ENCODE measurements around the gene STXBP6. TPM values are rescaled to one million over a fixed set of nuclear protein-coding genes. Genes with fewer than 3 reads are reported as not detected.

The STXBP6 gene
- polyA plus RNA-seq, 1 donor (not counting 4 experiments of a cell fraction or from before 2014, with no cell fraction given): 1.4 TPM

DNA sequence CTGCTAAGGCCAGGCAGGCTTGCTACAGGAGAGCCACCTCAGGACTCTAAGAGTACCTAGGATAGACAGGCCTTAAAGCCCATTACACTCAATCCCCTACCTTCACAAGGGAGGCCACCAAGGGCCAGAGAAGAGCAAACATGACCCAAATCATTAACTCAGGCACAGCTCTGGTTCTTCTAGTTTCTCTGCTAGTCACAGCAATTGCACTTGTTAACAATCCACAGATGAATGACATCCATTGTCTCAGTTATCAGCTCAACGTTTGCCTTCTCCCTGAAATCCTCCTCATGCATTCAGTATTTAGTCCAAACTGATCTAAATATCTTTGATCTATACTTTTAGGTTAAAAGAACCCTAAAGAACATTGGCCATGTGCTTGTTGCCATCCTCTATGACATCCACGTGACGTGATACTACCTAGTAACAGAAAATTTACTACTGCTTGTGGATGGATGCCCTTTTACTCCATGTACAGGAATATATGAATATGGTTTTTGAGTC, 164.5 kb downstream of the STXBP6 start:
- Histone ChIP-seq H3K79me2 (ENCODE audit: control insufficient read depth, insufficient read depth, low read length) (no peaks in the 10 kb centered on the region), H3K9me3 (ENCODE audit: control insufficient read depth, low read depth, low read length) (no peaks in the 10 kb centered on the region), H2AFZ (ENCODE audit: control insufficient read depth, low read length) (no peak overlapping the region), H3K4me2 (ENCODE audit: control insufficient read depth, extremely low read depth, insufficient read depth, low read depth, low read length) (no peak overlapping the region), H3K9ac (ENCODE audit: control insufficient read depth, extremely low read depth, insufficient read depth, low read length) (no peak overlapping the region), H3K27me3 (ENCODE audit: control insufficient read depth, extremely low read depth, insufficient read depth, low read length) (no peaks in the 10 kb centered on the region), H3K9me1 (ENCODE audit: control insufficient read depth, extremely low read depth, insufficient read depth, low read length) (no peaks in the 10 kb centered on the region), H3K4me1 (ENCODE audit: control insufficient read depth, extremely low read depth, insufficient read depth, low read length) (no peaks in the 10 kb centered on the region), H3K4me3 (ENCODE audit: control insufficient read depth in 2 of 3, extremely low read depth in 1 of 3, insufficient read depth in 2 of 3, low read depth in 1 of 3, low read length in 3 of 3) (no peak overlapping the region), H3K36me3 (ENCODE audit: control insufficient read depth in 2 of 2, extremely low read depth in 1 of 2, insufficient read depth in 2 of 2, low read length in 2 of 2) (no peaks in the 10 kb centered on the region), H4K20me1 (ENCODE audit: control insufficient read depth, extremely low read depth, insufficient read depth, low read length) (no peaks in the 10 kb centered on the region), H3K27ac (ENCODE audit: control insufficient read depth, insufficient read depth, low read length) (no peak overlapping the region)
- no peak for TF ChIP-seq EZH2 (IDR thresholded peaks at IDR 0.05; ENCODE audit: low read length)
- TF ChIP-seq, protein P1, sequence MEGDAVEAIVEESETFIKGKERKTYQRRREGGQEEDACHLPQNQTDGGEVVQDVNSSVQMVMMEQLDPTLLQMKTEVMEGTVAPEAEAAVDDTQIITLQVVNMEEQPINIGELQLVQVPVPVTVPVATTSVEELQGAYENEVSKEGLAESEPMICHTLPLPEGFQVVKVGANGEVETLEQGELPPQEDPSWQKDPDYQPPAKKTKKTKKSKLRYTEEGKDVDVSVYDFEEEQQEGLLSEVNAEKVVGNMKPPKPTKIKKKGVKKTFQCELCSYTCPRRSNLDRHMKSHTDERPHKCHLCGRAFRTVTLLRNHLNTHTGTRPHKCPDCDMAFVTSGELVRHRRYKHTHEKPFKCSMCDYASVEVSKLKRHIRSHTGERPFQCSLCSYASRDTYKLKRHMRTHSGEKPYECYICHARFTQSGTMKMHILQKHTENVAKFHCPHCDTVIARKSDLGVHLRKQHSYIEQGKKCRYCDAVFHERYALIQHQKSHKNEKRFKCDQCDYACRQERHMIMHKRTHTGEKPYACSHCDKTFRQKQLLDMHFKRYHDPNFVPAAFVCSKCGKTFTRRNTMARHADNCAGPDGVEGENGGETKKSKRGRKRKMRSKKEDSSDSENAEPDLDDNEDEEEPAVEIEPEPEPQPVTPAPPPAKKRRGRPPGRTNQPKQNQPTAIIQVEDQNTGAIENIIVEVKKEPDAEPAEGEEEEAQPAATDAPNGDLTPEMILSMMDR (optimal IDR thresholded peaks at IDR 0.05 in 1 of 3, IDR thresholded peaks at IDR 0.05 in 1 of 3, conservative IDR thresholded peaks at IDR 0.05 in 1 of 3; ENCODE audit: extremely low read depth in 1 of 3, insufficient read depth in 2 of 3, low read length in 3 of 3): no peak
- FAIRE-seq (no peak), DNase-seq (ENCODE audit: low read depth, low spot score) (no peak)
- dilution Hi-C loops (cut with MboI; ENCODE audit: extremely low pct_ligation_motif_present, low sequenced_read_pairs): no loop called here

DNA sequence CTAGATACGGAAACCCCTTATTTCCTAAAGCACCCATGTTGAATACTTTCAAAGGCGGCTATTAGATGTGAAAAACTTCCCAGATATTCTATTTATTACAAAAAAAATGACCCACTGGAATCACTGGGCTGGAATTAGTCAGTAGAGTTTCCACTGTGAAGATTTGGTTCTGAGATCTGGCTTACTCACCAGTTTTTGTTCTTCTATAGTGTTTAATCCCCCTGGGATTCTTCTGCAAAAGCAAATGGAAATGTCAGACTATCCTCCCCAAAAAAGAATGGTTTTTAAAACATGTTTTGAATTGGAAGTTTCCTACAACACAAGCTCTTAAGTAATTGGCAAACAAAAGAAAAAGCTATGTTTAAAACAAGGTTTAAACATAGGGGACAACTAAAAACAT, 166.4 kb downstream of the STXBP6 start:
- Histone ChIP-seq H4K20me1 (ENCODE audit: control insufficient read depth, extremely low read depth, insufficient read depth, low read length) (no peaks in the 10 kb centered on the region), H3K9me3 (ENCODE audit: control insufficient read depth, low read depth, low read length) (no peaks in the 10 kb centered on the region), H3K9ac (ENCODE audit: control insufficient read depth, extremely low read depth, insufficient read depth, low read length) (no peak overlapping the region), H3K4me3 (ENCODE audit: control insufficient read depth in 2 of 3, extremely low read depth in 1 of 3, insufficient read depth in 2 of 3, low read depth in 1 of 3, low read length in 3 of 3) (no peak overlapping the region), H3K36me3 (ENCODE audit: control insufficient read depth in 2 of 2, extremely low read depth in 1 of 2, insufficient read depth in 2 of 2, low read length in 2 of 2) (no peaks in the 10 kb centered on the region), H3K4me1 (ENCODE audit: control insufficient read depth, extremely low read depth, insufficient read depth, low read length) (no peaks in the 10 kb centered on the region), H3K27ac (ENCODE audit: control insufficient read depth, insufficient read depth, low read length) (no peak overlapping the region), H3K79me2 (ENCODE audit: control insufficient read depth, insufficient read depth, low read length) (no peaks in the 10 kb centered on the region), H3K27me3 (ENCODE audit: control insufficient read depth, extremely low read depth, insufficient read depth, low read length) (no peaks in the 10 kb centered on the region), H3K9me1 (ENCODE audit: control insufficient read depth, extremely low read depth, insufficient read depth, low read length) (no peaks in the 10 kb centered on the region), H3K4me2 (ENCODE audit: control insufficient read depth, extremely low read depth, insufficient read depth, low read depth, low read length) (no peak overlapping the region), H2AFZ (ENCODE audit: control insufficient read depth, low read length) (no peak overlapping the region)
- no peak for TF ChIP-seq EZH2 (IDR thresholded peaks at IDR 0.05; ENCODE audit: low read length)
- TF ChIP-seq, protein P1 (optimal IDR thresholded peaks at IDR 0.05 in 1 of 3, IDR thresholded peaks at IDR 0.05 in 1 of 3, conservative IDR thresholded peaks at IDR 0.05 in 1 of 3; ENCODE audit: extremely low read depth in 1 of 3, insufficient read depth in 2 of 3, low read length in 3 of 3): no peak
- dilution Hi-C loops (cut with MboI; ENCODE audit: extremely low pct_ligation_motif_present, low sequenced_read_pairs): no loop called here
- no peak for FAIRE-seq
- no peak for DNase-seq (ENCODE audit: low read depth, low spot score)
